ENCODE data around the gene SFXN5.
A peak's percentile ranks its signal among the peaks of the same experiment; 100 is the strongest.

SFXN5 gene

DNA sequence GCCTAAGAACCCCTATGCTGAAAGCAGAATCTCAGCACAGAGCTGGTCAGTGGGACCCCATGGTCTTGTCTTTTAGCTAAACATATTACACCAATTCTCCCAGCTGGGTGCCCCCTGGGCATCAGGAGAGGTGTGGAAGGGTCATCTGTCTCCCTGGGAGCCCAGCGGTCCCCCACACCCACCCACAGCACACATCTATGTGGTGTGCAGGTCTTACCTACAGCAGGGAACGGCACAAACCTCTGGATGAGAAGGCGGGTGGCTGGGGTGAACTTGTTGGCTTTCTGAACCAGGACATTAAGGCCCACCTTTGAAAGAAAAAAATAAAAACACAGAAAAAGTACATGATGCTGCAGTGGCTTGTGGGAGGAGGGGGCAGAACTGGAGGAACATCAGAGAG is 83.5 kb downstream of the SFXN5 start:
- no peak for DNase-seq
- ATAC-seq (replicated peaks) = no peak
- Mint-ChIP-seq H3K9me3 (no peaks in the 10 kb centered on the region), H3K27ac (no peak overlapping the region), H3K27me3 (no peaks in the 10 kb centered on the region), H3K4me3 (no peak overlapping the region), H3K36me3 (peaks cover 4 to 15% of the 10 kb centered on the region in 2 donors), H3K4me1 (no peaks in the 10 kb centered on the region)

DNA sequence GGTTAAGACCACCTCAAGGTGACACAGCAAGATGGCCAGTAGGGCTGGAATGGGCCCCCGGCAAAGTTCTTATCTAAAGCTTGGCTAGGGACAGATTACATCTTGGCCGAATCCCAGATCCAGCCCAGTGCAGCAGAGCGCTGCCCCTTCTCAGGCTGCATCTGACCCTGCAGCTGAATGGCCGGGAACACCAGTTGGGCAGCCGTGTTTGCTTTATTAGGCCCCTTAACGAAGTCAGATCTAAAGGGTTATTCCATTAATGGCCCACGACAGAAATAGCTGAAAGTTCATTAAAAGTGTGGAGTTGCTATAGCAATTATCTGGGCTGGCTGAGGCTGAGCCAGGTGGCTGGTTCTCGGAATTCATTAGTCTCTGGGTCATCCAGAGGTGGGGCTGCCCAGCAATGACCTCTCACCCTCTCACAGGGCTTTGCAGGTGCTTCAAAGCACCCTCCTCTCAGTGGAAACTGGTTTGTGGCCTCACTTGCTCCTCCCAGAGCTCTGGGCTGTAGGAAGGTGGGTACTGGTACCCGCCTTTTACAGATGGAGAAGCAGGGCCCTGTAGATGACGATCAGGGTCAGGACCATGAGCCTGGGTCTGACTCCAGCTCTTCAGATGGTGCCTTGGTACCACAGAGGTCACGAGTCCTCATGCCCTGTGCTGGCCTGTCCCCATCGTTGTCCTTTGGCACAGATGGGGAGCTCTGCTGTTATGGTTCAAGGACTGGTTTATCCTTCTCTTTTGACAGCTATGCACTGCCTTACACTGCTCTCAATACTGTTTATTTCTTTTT is 85.4 kb downstream of the SFXN5 start:
- H3K27ac Mint-ChIP-seq = no peak overlapping the region
- no peak overlapping the region for H3K4me3 Mint-ChIP-seq
- peaks cover 4 to 27% of the 10 kb centered on the region in 2 donors for H3K36me3 Mint-ChIP-seq

DNA sequence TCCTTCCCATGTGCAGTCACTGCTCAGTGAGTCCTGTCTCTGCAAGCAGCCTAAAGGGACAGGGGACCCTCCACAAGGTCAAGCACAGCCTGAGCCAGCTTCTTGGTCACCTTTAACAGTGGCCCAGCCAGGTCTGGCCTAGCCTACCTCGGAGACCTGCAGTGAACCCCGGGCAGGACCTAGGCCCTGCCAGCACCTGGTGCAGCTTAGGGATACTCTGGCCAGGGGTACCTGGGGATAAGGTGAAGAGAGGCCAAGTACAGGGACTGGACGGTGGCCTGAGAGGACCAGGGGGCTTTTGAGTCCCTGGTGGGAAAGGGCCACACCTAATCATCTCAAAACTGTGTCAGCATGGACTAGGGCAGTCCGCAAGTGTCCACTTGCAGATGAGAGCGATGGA is 86.4 kb downstream of the SFXN5 start:
- Mint-ChIP-seq H3K27me3 (no peaks in the 10 kb centered on the region), H3K4me1 (peaks cover 6 to 9% of the 10 kb centered on the region in 2 donors), H3K9me3 (no peaks in the 10 kb centered on the region), H3K4me3 (no peak overlapping the region), H3K36me3 (peaks cover 4 to 27% of the 10 kb centered on the region in 2 donors), H3K27ac (no peak overlapping the region)
- DNase-seq (no peak), ATAC-seq (replicated peaks) (no peak)

More for the DNA sequence above, 85.4 kb downstream of the SFXN5 start:
- Mint-ChIP-seq H3K27me3 (no peaks in the 10 kb centered on the region), H3K9me3 (no peaks in the 10 kb centered on the region), H3K4me1 (no peaks in the 10 kb centered on the region)
- ATAC-seq (replicated peaks) (no peak), DNase-seq (no peak)

DNA sequence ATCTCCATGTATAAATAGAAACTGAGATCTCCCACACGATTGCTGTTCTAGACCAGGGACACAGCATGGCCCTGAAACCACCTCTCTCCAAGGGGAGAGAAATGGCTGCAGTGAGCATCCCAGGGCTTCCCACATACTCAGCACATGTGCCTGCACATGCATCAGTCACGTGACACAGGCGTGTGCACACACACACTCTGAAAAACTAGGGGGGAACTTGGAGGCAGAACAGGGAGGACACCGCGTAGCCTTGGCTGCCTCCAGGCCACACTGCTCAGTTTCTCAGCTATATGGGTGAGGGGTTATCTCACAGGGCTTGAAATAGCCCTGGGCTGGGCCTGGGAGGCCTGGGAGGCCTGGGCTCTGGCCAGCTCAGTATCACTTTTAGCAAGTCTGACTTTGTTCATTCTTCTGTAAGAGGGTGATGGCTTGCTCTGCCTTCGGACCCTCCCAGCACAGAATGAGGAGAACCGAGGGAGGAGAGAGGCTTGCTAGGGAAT is 87.3 kb downstream of the SFXN5 start:
- H3K27ac Mint-ChIP-seq = no peak overlapping the region
- no peaks in the 10 kb centered on the region for H3K9me3 Mint-ChIP-seq
- peaks cover 4 to 24% of the 10 kb centered on the region in 2 donors for H3K36me3 Mint-ChIP-seq
- DNase-seq (no peak), ATAC-seq (replicated peaks) (no peak)
- no peak overlapping the region for H3K4me3 Mint-ChIP-seq
- peaks cover 8 to 14% of the 10 kb centered on the region in 2 donors for H3K4me1 Mint-ChIP-seq
- H3K27me3 Mint-ChIP-seq = no peaks in the 10 kb centered on the region

DNA sequence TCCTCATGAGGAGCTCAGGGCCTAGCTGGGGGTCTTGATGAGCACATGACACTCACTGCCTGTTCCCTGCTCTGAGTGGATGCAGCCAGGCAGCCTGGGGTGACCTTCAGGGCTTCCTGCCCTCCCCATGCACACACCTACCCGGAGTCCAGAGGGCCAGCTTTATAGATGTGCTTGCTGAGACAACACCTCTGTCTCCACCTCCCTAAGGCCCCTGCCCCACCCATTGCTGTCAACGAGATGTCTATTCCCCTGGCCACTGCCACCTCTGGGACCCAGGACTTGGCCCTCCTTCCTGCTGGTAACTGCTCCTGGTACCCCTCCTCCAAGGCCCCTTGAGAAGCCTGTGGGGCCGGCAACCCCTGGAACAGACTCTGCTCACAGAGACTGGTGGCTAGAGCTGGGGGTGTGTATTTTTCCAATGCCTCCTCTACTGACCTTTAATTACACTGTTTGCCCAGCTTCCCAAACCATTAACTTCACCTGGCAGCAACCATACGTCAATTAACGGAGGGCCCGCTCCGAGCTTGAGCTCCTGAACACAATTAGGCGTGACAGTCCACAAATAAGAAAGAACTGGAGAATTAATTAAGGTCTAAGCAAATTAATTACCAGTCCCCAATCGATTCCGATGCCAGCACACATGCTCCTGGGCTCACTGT is 87.9 kb downstream of the SFXN5 start:
- no peaks in the 10 kb centered on the region for H3K9me3 Mint-ChIP-seq
- H3K27ac Mint-ChIP-seq = no peak overlapping the region
- no peak for ATAC-seq (replicated peaks)
- no peak for DNase-seq
- peaks cover 4 to 24% of the 10 kb centered on the region in 2 donors for H3K36me3 Mint-ChIP-seq
- no peaks in the 10 kb centered on the region for H3K27me3 Mint-ChIP-seq
- H3K4me3 Mint-ChIP-seq = no peak overlapping the region
- H3K4me1 Mint-ChIP-seq = peaks cover 8 to 14% of the 10 kb centered on the region in 2 donors

DNA sequence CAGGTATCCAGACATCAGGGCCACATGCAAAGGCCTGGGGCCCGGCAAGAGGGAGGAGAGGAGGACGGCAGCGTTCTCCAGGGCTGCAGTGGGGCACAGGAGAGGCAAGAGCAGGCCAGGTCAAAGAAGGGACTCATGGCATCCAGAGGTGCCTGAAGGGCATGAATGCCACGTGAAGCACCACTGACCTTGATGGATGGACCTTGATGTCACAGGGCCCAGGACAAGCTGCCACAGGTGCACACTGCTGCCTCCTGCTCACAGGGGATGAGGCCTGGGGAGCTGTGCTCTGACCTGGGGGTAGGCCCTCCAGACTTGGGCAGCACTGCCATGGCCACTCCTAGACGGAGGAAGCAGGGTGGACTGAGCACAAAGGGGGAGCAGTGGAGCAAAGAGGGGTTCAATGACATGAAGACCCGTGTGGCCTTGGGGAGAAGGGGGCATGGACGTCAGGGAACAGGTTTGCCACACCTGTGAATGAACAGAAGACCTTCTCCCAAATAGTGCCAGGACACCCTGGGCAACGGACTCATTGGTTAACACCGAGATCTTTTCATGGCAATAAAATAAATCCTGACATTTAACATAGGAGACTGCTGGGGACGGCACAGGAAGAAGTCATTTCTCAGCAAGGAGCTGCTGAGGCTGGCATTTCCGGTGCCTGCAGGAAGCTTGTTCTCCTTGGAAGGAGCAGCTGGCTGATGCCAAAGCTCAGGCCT is 88.6 kb downstream of the SFXN5 start:
- Mint-ChIP-seq H3K36me3 (peaks cover 4 to 20% of the 10 kb centered on the region in 2 donors), H3K9me3 (no peaks in the 10 kb centered on the region), H3K27me3 (no peaks in the 10 kb centered on the region), H3K27ac (no peak overlapping the region), H3K4me1 (peaks cover 8 to 14% of the 10 kb centered on the region in 2 donors), H3K4me3 (no peak overlapping the region)
- no peak for DNase-seq
- no peak for ATAC-seq (replicated peaks)

DNA sequence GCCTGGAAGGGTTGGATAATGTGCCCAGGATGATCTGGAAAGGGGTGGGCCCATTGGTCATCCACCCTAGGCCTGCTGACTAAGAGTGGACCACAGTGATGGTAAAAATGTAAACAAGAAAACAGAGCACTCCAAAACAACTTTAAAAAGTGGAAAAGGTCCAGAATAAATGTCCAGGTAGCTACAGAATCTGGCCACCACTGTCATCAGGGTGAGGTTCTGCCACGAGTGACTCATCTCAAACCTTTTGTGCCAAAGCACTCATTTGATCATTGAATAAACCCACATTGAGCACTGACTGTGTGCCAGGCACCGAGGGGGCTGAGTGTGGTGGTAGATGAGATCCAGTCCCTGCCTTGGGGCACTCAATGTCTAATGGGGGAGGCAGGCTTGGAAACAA is 89.3 kb downstream of the SFXN5 start:
- Mint-ChIP-seq H3K36me3 (peaks cover 4 to 20% of the 10 kb centered on the region in 2 donors), H3K4me1 (peaks cover 8 to 14% of the 10 kb centered on the region in 2 donors), H3K27ac (no peak overlapping the region), H3K27me3 (no peaks in the 10 kb centered on the region), H3K9me3 (no peaks in the 10 kb centered on the region), H3K4me3 (no peak overlapping the region)
- DNase-seq (no peak), ATAC-seq (replicated peaks) (no peak)

DNA sequence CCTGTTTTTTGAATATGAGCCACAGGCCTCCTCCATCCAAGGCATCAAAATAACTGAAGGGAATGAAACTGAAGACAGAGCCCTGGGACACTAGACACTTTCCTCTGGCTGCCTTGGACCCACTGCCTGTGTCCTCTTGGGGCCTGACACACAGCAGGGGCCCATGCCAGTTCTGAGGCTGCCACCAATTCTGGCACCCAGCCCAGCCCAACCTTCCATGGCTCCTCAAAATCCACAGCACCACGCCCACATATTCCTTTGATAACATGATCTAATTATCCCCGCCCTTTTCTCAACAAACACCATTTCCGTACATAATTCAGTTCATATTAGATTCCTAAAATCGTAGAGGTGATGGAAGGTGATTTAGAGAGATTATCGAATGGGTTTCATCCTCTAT is 90.0 kb downstream of the SFXN5 start:
- Mint-ChIP-seq H3K27me3 (no peaks in the 10 kb centered on the region), H3K27ac (no peak overlapping the region), H3K4me1 (peaks cover 8 to 14% of the 10 kb centered on the region in 2 donors), H3K9me3 (no peaks in the 10 kb centered on the region), H3K36me3 (peaks cover 2 to 19% of the 10 kb centered on the region in 2 donors), H3K4me3 (no peak overlapping the region)
- DNase-seq (no peak), ATAC-seq (replicated peaks) (no peak)

DNA sequence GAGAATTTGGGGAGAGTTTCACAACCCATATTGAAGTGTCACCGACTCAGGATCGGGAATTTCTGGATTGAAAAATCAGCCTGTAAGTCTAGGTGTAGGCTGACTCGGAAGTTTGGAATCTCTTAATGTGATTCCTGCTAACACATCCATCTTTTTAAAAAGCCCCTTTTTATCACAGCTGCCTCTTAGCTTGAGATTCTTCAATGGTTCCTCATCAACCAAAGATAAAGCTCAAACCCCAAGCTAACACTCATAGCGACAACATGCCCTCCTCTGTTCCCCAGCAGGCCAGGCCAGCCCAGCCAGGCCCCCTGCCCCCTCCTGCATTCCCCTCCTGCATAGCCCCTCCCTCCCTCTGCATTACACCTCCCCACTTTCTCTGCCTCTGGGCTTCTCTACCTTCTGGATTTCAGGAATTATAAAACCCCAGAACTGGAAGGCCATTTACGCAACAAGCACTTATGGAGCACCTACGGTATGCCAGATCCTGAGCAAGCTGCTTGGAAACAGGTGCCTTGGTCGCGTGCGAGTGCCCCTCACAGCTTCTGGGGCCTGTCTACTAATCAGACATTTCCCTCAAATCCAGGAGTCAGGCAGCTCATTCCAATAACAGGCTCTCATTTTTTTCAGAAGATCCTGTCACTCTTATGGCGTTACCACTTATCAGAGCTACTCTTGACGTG is 90.8 kb downstream of the SFXN5 start:
- H3K27ac Mint-ChIP-seq = no peak overlapping the region
- peaks cover 1 to 17% of the 10 kb centered on the region in 2 donors for H3K36me3 Mint-ChIP-seq
- no peaks in the 10 kb centered on the region for H3K27me3 Mint-ChIP-seq
- no peaks in the 10 kb centered on the region for H3K9me3 Mint-ChIP-seq
- H3K4me3 Mint-ChIP-seq = no peak overlapping the region
- H3K4me1 Mint-ChIP-seq = peaks cover 8 to 14% of the 10 kb centered on the region in 2 donors
- ATAC-seq (replicated peaks) (no peak), DNase-seq (no peak)

DNA sequence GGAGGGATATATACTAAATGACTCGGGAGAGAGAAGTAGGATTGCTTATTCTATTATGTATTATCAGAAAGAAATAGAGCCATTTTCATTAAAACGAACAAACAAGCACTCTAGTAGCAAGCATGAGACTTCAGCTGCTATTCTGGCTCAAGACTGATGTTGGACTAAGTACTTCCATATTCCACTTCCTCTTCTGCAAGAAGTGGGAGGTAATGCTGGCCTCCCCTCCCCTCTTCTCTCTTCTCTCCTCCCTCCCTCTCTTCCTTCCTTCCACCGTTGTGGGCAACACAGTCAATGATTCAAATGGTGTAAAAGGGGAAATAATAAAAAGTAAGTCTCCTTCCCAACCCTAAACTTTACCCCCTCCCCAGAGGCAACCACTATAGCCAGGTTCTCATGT is 91.6 kb downstream of the SFXN5 start:
- Mint-ChIP-seq H3K4me1 (peaks cover 8 to 14% of the 10 kb centered on the region in 2 donors), H3K4me3 (no peak overlapping the region), H3K36me3 (peaks cover under 1 to 18% of the 10 kb centered on the region in 2 donors), H3K27me3 (no peaks in the 10 kb centered on the region), H3K9me3 (no peaks in the 10 kb centered on the region), H3K27ac (no peak overlapping the region)
- DNase-seq (no peak), ATAC-seq (replicated peaks) (peak; percentile 91 to 94)

DNA sequence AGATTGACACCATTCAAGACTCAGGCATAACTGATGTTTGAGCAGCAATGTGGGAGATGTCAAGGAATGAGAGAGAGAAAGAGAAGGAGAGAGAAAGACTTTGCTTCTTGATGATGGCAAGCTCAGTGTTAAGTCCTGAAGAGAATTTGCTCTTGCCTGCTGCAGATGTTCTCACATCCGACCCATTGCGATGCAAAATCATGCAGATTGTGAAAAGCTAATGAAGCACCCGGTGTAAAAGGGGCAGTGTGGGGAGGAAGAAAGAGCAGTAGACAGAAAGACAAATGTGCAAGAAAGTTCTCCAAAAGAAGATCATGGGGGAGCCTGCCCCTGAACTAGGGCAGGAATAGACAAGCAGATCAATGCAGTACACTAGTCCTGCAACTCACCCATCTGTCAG is 96.5 kb downstream of the SFXN5 start:
- no peaks in the 10 kb centered on the region for H3K27me3 Mint-ChIP-seq
- DNase-seq = no peak
- H3K9me3 Mint-ChIP-seq = no peaks in the 10 kb centered on the region
- no peak overlapping the region for H3K4me3 Mint-ChIP-seq
- no peak for ATAC-seq (replicated peaks)
- peaks cover 6 to 10% of the 10 kb centered on the region in 2 donors for H3K36me3 Mint-ChIP-seq
- no peak overlapping the region for H3K27ac Mint-ChIP-seq
- peaks cover 11 to 18% of the 10 kb centered on the region in 2 donors for H3K4me1 Mint-ChIP-seq

DNA sequence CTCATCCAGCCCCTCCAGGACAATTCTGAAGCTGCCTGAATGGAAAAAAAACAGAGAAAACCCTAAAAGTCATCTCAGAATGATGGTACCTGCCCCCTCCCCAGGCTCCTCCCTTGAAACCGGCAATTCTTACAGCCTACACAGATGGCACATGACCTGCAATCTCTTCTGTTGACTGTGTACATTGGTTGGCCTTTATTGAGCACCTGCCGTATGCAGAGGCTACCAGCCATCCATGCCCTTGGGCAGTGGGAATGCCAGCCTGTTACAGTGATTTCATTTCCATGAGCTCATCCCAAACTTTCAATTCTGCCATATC is 97.1 kb downstream of the SFXN5 start:
- H3K27me3 Mint-ChIP-seq = no peaks in the 10 kb centered on the region
- ATAC-seq (replicated peaks) (peak; percentile 61 to 67), DNase-seq (no peak)
- no peaks in the 10 kb centered on the region for H3K9me3 Mint-ChIP-seq
- H3K4me1 Mint-ChIP-seq = peaks cover 10 to 14% of the 10 kb centered on the region in 2 donors
- H3K27ac Mint-ChIP-seq = no peak overlapping the region
- H3K36me3 Mint-ChIP-seq = peaks cover 6 to 10% of the 10 kb centered on the region in 2 donors
- H3K4me3 Mint-ChIP-seq = no peak overlapping the region

DNA sequence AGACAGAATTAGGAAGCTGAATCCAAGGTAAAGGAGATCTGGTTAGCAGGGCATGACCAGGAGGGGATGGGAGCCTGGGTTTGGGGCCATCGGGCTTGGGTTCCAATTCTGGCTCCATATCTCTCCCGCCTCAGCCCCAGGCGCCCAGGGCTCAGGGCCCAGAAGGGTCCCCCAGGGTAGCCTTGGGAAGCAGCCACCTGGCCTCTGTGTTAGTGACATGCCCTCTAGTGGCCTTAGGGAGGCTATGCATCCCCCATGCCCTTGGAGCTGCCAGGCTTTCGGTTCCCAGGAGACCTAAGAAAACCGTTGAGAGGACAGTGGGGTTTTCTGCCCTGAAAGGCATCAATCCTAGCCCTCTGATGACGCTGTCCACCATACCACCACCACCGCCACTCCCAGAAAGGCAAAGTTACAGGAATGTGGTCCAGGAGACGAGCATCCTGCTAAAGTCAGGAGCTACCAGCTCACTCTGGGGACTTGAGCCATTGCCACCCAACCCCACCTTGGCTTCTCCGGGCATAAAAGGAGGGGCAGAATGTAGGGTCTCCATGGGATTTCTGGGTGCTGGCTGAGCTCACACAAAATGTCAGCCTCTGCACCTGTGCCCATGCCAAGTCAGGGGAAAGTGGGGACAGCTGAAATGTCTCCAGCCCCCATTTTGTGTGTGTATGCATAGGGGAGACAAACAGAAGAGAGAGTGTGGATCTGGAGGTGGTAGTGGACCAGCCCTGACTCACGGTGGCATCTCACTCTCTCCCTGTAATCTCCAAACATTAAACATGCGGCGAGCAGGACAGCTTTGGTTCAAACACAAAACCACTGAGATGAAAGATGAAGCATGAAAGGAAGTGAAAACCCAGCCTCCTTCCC is 97.7 kb downstream of the SFXN5 start:
- DNase-seq (peak; percentile 17), ATAC-seq (replicated peaks) (peak; percentile 84 to 89)
- Mint-ChIP-seq H3K36me3 (peaks cover 6 to 10% of the 10 kb centered on the region in 2 donors), H3K4me1 (peaks cover 10 to 14% of the 10 kb centered on the region in 2 donors), H3K27ac (no peak overlapping the region), H3K9me3 (no peaks in the 10 kb centered on the region), H3K27me3 (no peaks in the 10 kb centered on the region), H3K4me3 (no peak overlapping the region)

All from stimulated activated naive B cell treated with anti-CD40 and anti-IgM and Interleukin-4, amounts not matched to agents 10 μg/mL and 1 μg/mL and 100 μg/mL, for 72 hours (primary cell).